RWPE2 (cell line): Measurements from ENCODE around the gene MYLIP.

Experiments
- ATAC-seq: fragments of 200-7000 bp; cut with Tn5 transposase; 3 replicates; pipeline ENCODE4 v1.9.1; 2021; ENCODE audit warnings: low read depth
- DNase-seq: peaks from one replicate; pipeline ENCODE4 v3.0.0-alpha.2; 2020; ENCODE audit warnings: low spot score
- H3K27ac ChIP-seq: fragments of 450-650 bp; 2 replicates; pipeline ENCODE4 v1.5.1; 2017; ENCODE audit warnings: mild to moderate bottlenecking; ENCODE audit not compliant: poor library complexity, severe bottlenecking
- H3K27me3 ChIP-seq: fragments of 250-450 bp; sonication (Bioruptor Pico); 2 replicates; pipeline ENCODE4 v1.5.1; 2021; ENCODE audit warnings: mild to moderate bottlenecking, moderate library complexity; ENCODE audit not compliant: insufficient read depth, poor library complexity, severe bottlenecking
- H3K36me3 ChIP-seq: fragments of 250-450 bp; sonication (Bioruptor Pico); 2 replicates; pipeline ENCODE4 v1.5.1; 2020; ENCODE audit warnings: low read depth, mild to moderate bottlenecking, moderate library complexity
- H3K4me1 ChIP-seq: fragments of 250-450 bp; sonication (Bioruptor Pico); 2 replicates; pipeline ENCODE4 v1.5.1; 2021; ENCODE audit warnings: mild to moderate bottlenecking, moderate library complexity; ENCODE audit not compliant: insufficient read depth, poor library complexity, severe bottlenecking
- H3K4me3 ChIP-seq: fragments of 250-450 bp; sonication (Bioruptor Pico); 2 replicates; pipeline ENCODE4 v1.5.1; 2021; ENCODE audit warnings: mild to moderate bottlenecking, moderate library complexity; ENCODE audit not compliant: severe bottlenecking
- H3K9me3 ChIP-seq: fragments of 250-450 bp; sonication (Bioruptor Pico); 2 replicates; pipeline ENCODE4 v1.5.1; 2021; ENCODE audit warnings: mild to moderate bottlenecking, moderate library complexity; ENCODE audit not compliant: severe bottlenecking
- CTCF ChIP-seq: fragments of 450-650 bp; IDR thresholded peaks from one replicate; pipeline ENCODE4 v1.5.1; 2017; ENCODE audit warnings: mild to moderate bottlenecking, moderate library complexity; ENCODE audit not compliant: poor library complexity, severe bottlenecking

MYLIP gene

DNA sequence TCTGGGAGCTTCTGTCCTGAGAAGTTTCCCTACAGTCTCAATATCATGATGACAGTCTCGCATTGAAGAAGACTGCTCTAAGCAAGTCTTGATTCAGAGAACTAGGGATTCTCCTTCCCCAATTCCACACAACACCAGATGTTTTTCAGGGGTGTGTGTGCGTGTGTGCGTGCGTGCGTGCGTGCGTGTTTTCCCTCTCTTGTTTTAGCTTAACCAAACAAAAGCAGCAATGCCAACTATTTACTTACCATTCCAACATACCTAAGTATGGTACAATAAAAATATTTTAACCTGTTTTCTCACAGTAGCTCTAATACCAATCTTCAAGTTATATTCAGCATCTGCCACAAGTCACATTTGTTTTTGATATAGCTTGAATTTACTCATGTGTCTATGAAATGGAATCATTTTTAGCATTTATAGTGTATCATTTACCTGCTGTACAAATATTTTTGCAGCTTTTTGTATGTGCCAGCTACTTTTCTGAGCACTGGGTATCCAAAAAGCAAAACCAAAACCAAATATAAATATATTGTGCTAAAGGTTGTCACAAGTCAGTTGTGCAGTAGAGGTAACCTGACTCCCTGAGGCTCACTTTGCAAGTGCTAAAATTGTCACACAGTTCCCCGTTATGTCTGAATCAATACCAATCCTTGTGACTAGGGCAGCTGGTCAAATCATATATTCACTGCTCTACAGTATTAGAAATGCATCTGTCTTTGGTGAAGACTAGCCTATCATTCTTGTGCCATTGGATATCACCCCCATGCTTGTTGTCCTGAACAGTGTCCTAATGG lies 21.7 kb upstream of the MYLIP start:
- DNase-seq (no peak), ATAC-seq (no peak)
- TF ChIP-seq CTCF = no peak
- no peaks in the 10 kb centered on the region for H3K36me3 ChIP-seq
- H3K9me3 ChIP-seq = no peaks in the 10 kb centered on the region
- no peak overlapping the region for H3K4me3 ChIP-seq
- no peak overlapping the region for H3K27ac ChIP-seq
- no peaks in the 10 kb centered on the region for H3K27me3 ChIP-seq
- no peaks in the 10 kb centered on the region for H3K4me1 ChIP-seq

DNA sequence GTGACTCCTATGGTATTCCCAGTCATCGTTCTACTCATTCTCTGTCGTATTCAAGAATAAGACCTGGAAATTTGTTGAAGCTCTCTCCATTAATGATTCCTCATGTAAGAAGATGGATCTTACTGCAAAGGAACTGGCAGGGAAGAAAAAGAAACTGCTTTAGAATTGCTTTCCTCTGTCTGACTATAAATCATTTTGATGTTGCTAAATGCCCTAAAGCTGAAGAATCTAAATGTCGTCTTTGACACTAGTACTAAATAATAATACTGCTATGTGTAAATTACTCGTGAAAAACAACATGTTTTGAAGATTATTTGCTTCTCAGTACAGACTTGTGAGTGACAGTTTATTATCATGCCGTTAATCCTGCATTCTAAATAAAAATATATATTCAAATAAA lies 20.5 kb upstream of the MYLIP start:
- no peak overlapping the region for H3K4me3 ChIP-seq
- no peak overlapping the region for H3K27ac ChIP-seq
- DNase-seq (no peak), ATAC-seq (no peak)
- H3K27me3 ChIP-seq = no peaks in the 10 kb centered on the region
- H3K9me3 ChIP-seq = no peaks in the 10 kb centered on the region
- H3K36me3 ChIP-seq = no peaks in the 10 kb centered on the region
- TF ChIP-seq CTCF = no peak
- no peaks in the 10 kb centered on the region for H3K4me1 ChIP-seq

DNA sequence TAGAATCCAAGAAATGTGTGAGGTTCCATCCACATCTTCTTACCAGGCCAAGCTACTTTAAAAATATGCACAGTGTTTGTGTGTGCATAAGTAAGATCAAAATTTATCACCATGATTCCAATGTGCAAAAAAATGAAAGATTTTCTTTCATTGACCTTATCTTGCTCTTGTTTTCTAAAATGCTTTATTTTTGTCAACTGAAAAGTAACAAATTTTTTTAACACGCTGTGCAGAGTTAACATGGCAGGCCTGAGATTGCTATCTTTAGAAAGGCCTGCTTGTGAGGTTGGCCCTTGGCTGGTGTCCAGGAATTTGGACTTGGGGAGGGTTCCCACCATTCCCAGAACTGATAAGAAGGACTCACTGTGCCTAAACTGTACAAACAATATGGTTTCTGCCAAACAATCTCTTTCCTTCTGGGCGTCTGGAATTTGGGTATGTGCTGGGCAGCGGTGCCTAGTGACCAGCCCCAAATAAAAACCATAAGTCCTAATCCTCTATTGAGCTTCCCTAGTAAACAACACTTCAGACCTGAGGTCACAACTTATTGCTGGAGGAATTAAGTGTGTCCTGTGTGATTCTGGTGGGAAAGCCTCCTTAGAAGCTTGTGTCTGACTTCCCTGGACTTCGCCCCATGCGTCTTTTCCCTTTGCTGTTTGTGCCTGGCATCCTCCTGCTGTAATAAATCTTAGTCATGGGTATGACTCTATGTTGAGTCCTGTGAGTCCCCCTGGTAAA lies 19.8 kb upstream of the MYLIP start:
- no peaks in the 10 kb centered on the region for H3K36me3 ChIP-seq
- no peaks in the 10 kb centered on the region for H3K9me3 ChIP-seq
- no peak for TF ChIP-seq CTCF
- no peak for DNase-seq
- ATAC-seq = no peak
- no peak overlapping the region for H3K4me3 ChIP-seq
- H3K4me1 ChIP-seq = no peaks in the 10 kb centered on the region
- no peak overlapping the region for H3K27ac ChIP-seq
- no peaks in the 10 kb centered on the region for H3K27me3 ChIP-seq

DNA sequence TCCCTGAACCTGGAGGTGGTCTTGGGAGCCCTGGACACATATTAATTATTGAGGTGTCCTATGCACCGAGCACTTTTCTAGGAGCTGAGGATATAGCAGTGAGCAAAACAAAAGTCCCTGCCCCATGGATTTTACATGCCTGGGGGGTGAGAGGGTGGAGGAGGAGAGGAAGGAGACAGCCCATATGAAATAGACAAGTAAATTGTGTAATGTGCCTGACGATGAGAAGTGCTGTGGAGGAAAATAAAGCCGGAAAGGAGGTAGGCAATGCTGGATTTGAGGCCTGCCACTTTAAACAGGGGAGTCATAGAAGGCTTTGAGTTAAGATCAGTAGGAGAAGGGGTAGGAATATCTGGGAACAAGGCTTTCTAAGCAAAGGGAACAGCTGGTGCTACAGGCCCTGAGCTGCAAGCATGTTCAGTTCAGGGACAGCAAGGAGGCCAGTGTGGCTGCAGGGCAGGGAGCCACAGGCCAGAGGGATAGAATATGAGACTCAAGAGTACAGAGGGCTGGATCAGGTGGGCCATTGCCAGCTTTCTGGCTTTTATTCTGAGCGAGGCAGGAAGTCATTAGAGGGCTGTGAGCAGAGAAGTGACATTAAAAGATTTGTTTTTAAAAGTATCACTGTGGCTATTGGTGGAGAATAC lies 19.1 kb upstream of the MYLIP start:
- Histone ChIP-seq H3K9me3 (no peaks in the 10 kb centered on the region), H3K4me1 (no peaks in the 10 kb centered on the region), H3K4me3 (no peak overlapping the region), H3K27ac (no peak overlapping the region), H3K27me3 (no peaks in the 10 kb centered on the region), H3K36me3 (no peaks in the 10 kb centered on the region)
- no peak for ATAC-seq
- no peak for TF ChIP-seq CTCF
- DNase-seq = no peak
